H4 (cell line): Measurements from ENCODE around the gene ACOX1. TPM values are rescaled to one million over a fixed set of nuclear protein-coding genes. Genes with fewer than 3 reads are reported as not detected.

Experiments used
- DNase-seq: peaks from one replicate; pipeline ENCODE4 v3.0.0-alpha.2; 2015; ENCODE audit warnings: low spot score
- total RNA-seq: library from RNA; depleted of rRNA; stranded (reverse); fragments of >200 nt; shearing (Covaris generic); gene quantifications from 2 replicates; pipeline ENCODE4 v1.2.3, GENCODE V29; 2014; rRNA removed

The ACOX1 gene
- total RNA-seq, result 30.0 and 31.5 TPM in 2 replicates

GRCh38 chr17:75978938-75979704 is at the start of gene ACOX1, which contains the start of gene TEN1:
Gene ACOX1 (minus strand): TSS chr17:75979166. CDS start chr17:75979073, 93 bp downstream.
Gene TEN1 (plus strand): TSS chr17:75979240. CDS start chr17:75986193, 6,953 bp downstream.
- peak; percentile 98 for DNase-seq

- no peak for DNase-seq
Observed at GRCh38 chr17:76027159-76027839, 48.3 kb upstream of the ACOX1 start, which contains the start of gene EVPL. Gene EVPL (minus strand): TSS chr17:76027306. CDS start chr17:76027198, 108 bp downstream.

DNA sequence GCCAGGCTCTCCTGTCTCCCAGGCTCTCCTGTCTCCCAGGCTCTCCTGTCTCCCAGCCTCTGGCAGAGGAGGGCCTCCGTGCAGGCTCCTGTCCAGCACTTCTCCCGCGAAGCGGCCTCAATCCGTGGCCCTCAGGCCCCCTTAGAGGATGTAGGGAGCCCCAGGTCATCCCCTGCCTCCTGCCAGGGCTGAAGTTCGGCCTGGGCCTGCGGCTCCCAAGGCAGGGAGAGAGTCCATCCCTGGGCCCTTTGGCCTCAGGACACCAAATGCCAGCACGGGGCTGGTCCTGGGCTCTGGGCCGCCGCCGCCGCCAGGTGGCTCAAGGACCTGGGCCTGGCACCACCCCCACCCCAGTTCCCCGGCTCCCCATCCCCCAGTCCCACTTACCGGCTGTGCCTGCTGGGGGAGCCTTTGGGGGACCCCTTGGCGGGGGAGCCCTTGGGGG is 47.8 kb upstream of the ACOX1 start:
- DNase-seq, result no peak

DNA sequence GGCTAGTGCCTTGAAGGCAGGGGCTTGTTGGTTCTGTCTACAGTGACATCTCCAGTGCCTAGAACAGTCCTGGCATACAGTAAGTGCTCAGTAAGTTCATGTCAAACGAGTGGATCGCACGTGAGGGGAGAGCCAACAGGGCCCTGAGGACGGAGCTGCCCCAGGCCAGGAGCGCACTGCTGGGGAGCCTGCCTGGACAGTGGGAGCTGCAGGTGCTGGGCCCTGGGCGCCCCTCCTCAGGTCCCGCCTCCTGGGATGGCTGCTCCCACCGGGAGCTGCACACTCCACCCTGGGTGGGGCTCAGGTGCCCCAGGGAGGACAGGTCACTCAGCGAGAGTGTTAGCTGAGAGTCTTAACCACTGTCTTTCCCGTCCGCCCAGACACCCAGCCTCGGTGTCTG is 46.3 kb upstream of the ACOX1 start:
- no peak for DNase-seq

GRCh38 chr17:76024353-76024752 is 45.4 kb upstream of the ACOX1 start:
- DNase-seq, result no peak

DNA sequence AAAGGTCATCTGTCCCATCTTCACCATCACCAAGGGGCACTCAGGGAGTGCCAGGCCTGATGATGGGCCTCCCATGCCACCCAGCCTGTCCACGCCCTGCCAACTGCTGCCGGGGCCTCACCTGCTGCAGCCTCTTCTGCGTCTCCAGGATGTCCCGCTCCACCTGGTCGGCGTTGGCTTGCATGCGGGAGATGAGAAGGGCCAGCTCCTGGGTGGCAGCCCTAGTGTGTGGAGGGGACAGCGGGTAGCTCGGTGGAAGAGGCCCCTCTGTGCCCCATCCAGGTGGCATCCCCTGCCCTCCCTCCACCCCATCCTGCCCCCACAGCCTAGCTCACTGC is 44.9 kb upstream of the ACOX1 start:
- no peak for DNase-seq

GRCh38 chr17:76022973-76023899 is 44.3 kb upstream of the ACOX1 start:
- DNase-seq, result no peak

- no peak for DNase-seq
Observed at GRCh38 chr17:76022285-76022684, 43.3 kb upstream of the ACOX1 start.

DNA sequence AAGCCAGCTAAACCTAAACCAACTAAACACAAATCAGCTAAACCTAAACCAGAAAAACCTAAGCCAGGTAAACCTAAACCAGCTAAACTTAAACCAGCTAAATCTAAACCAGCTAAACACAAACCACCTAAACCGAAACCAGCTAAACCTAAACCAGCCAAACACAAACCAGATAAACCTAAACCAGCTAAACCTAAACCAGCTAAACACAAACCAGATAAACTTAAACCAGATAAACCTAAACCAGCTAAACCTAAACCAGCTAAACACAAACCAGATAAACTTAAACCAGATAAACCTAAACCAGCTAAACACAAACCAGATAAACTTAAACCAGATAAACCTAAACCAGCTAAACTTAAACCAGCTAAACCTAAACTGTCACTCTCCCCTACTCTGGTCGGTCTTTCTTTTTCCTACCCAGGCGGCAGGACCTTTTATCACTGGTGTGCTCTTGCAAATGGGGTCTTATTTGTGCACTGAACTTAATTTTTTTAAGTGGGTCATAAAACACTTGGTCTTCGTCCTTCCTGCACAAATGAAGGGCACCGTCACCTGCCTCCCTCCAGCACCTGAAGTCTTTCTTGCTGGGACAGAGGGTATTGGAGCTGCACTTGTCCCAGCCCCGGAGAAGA is 41.0 kb upstream of the ACOX1 start:
- DNase-seq, result no peak

GRCh38 chr17:76018801-76019200 is 39.8 kb upstream of the ACOX1 start:
- DNase-seq, result no peak

GRCh38 chr17:76018340-76018680 is 39.3 kb upstream of the ACOX1 start:
- DNase-seq, result no peak

GRCh38 chr17:76017481-76018339 is 38.7 kb upstream of the ACOX1 start:
- DNase-seq, result no peak

- DNase-seq, result no peak
Observed at GRCh38 chr17:76014925-76015261, 35.9 kb upstream of the ACOX1 start.

DNA sequence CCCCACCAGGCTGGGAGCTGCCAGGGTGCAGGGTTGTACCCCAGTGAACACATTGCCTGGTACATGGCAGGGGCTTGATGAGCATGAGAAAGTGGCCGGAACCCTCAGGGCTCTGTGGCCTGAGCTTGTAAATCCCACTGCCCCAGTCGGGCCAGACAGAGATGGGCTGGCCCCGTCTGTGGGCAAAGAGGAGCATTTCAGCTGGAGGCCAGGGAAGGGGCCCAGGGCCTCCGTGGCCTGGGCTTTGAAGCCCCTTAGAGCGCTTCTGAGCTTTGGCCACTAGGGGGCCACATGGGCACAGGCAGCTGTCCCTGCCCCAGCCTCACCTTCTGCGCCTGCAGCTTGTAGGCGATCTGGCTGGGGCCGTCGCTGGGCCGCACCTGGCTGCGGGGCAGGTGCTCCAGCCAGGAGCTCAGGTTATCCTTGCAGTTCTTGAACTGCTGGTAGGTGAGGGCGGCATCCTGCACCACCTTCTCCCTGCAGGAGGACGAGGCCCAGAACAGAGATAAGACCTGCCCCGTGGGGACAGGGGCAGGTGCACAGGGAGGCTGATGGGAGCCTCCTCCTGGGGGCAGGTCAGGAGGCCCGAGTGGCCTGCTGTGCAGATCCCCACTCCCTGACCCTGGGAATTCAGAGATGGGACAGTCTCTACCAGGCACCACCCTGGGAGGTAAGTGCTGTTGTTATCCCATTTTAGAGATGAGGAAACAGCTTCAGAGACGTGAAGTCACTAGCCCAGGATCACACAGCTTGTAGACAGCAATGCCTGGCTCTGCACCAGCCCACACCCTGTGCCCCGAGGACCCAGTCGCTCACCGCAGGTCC is 35.3 kb upstream of the ACOX1 start:
- peak; percentile 61 for DNase-seq

GRCh38 chr17:76013377-76013932 is 34.5 kb upstream of the ACOX1 start:
- DNase-seq, result no peak

- DNase-seq, result no peak
Observed at GRCh38 chr17:76011951-76012350, 33.0 kb upstream of the ACOX1 start.

- DNase-seq, result no peak
Observed at GRCh38 chr17:76009969-76010661, 31.1 kb upstream of the ACOX1 start.

GRCh38 chr17:76009447-76009846 is 30.5 kb upstream of the ACOX1 start:
- no peak for DNase-seq
